H1 (cell line): ENCODE results near the gene SMTNL2. TPM values are rescaled to one million over a fixed set of nuclear protein-coding genes. Genes with fewer than 3 reads are reported as not detected.
A peak's percentile ranks its signal among the peaks of the same experiment; 100 is the strongest.

Source experiments
- CTCF ChIA-PET: fragments of 300-600 bp; sonication (Branson Sonifier 250); formaldehyde crosslinking; loops from one replicate; lab custom pipeline; 2021; ENCODE audit not compliant: partially characterized antibody; lab: Charles Lee
- POLR2A ChIA-PET: fragments of 300-600 bp; sonication (Branson Sonifier 250); formaldehyde crosslinking; loops from one replicate; lab custom pipeline; 2021; ENCODE audit warnings: inconsistent platforms; ENCODE audit not compliant: partially characterized antibody; lab: Charles Lee
- DNase-seq, 2 experiments: peaks; one replicate each; pipeline versions ENCODE4 v3.0.0 to v3.0.0-alpha.2; 2010 to 2022; ENCODE audit warnings: low spot score in 2 of 2, low read depth in 1 of 2, mixed read lengths in 1 of 2
- FAIRE-seq: peaks from 2 replicates; lab custom pipeline; 2011; peaks lifted over from hg19 to GRCh38; lab: Jason Lieb, UNC
- H2AFZ ChIP-seq: 2 replicates; pipeline ENCODE4 v1.8.1; 2012; ENCODE audit warnings: low read length, inconsistent platforms
- H2AK5ac ChIP-seq: 2 replicates; pipeline ENCODE4 v1.6.1; 2013; ENCODE audit warnings: low read depth, low read length
- H2BK120ac ChIP-seq: replicated peaks from 2 replicates; pipeline ENCODE3; 2013; ENCODE audit warnings: low read depth, low read length, inconsistent platforms
- H2BK12ac ChIP-seq: 2 replicates; pipeline ENCODE4 v1.6.1; 2013; ENCODE audit warnings: low read depth, low read length
- H2BK15ac ChIP-seq: 2 replicates; pipeline ENCODE4 v1.6.1; 2013; ENCODE audit warnings: low read length
- H2BK20ac ChIP-seq: 2 replicates; pipeline ENCODE4 v1.6.1; 2013; ENCODE audit warnings: low read length
- H2BK5ac ChIP-seq: 2 replicates; pipeline ENCODE4 v1.6.1; 2013; ENCODE audit warnings: low read depth, low read length
- H3K14ac ChIP-seq: 2 replicates; pipeline ENCODE4 v1.6.1; 2013; ENCODE audit warnings: inconsistent platforms; ENCODE audit not compliant: insufficient read length
- H3K18ac ChIP-seq: 2 replicates; pipeline ENCODE4 v1.6.1; 2013; ENCODE audit warnings: low read length; ENCODE audit errors: extremely low read depth
- H3K23ac ChIP-seq: 2 replicates; pipeline ENCODE4 v1.6.1; 2013; ENCODE audit warnings: inconsistent platforms; ENCODE audit not compliant: insufficient read length
- H3K23me2 ChIP-seq: 2 replicates; pipeline ENCODE4 v1.6.1; 2013; ENCODE audit warnings: low read depth, low read length
- H3K27ac ChIP-seq: 2 replicates; pipeline ENCODE4 v1.6.1; 2011; ENCODE audit warnings: low read depth, low read length, inconsistent platforms
- H3K27me3 ChIP-seq, 4 experiments: replicated peaks in 1 of 4; 1 replicate in 1 of 4; 2 replicates in 3 of 4; pipeline versions ENCODE4 v1.6.1 to v1.8.1; 2011 to 2013; ENCODE audit warnings: low read length in 3 of 4, mild to moderate bottlenecking in 3 of 4, inconsistent platforms in 2 of 4, mixed read lengths in 2 of 4, moderate library complexity in 1 of 4; ENCODE audit not compliant: control insufficient read depth in 3 of 4, insufficient read depth in 3 of 4; ENCODE audit errors: extremely low read depth in 1 of 4
- H3K36me3 ChIP-seq, 4 experiments: 2 replicates each; pipeline versions ENCODE4 v1.6.1 to v1.8.1; 2011 to 2013; ENCODE audit warnings: mild to moderate bottlenecking in 4 of 4, low read length in 3 of 4, moderate library complexity in 2 of 4, control low read depth in 1 of 4, inconsistent platforms in 1 of 4; ENCODE audit not compliant: insufficient read depth in 4 of 4, control insufficient read depth in 2 of 4
- H3K4ac ChIP-seq: replicated peaks from 2 replicates; pipeline ENCODE3; 2013; ENCODE audit warnings: low read length, low read depth, mixed read lengths, inconsistent platforms; ENCODE audit not compliant: insufficient read length
- H3K4me1 ChIP-seq, 4 experiments: replicated peaks in 1 of 4; 1 replicate in 1 of 4; 2 replicates in 3 of 4; pipeline versions ENCODE4 v1.6.1 to v1.8.1; 2011 to 2013; ENCODE audit warnings: low read length in 3 of 4, inconsistent platforms in 2 of 4, mixed read lengths in 1 of 4; ENCODE audit not compliant: insufficient read depth in 4 of 4, control insufficient read depth in 3 of 4
- H3K4me2 ChIP-seq, 2 experiments: 2 replicates each; pipeline versions ENCODE4 v1.6.1 to v1.8.1; 2011 to 2013; ENCODE audit warnings: low read depth in 2 of 2, low read length in 2 of 2, control low read depth in 1 of 2, inconsistent platforms in 1 of 2, mild to moderate bottlenecking in 1 of 2; ENCODE audit not compliant: insufficient read depth in 1 of 2
- H3K4me3 ChIP-seq, 4 experiments: fragments of 200-600, 300-600 bp in 1 of 4; sonication (generic), shearing (Covaris generic), sonication (Bioruptor Twin) in 1 of 4; 2 replicates each; pipeline versions ENCODE4 v1.5.1 to v1.8.1; 2011 to 2016; ENCODE audit warnings: low read length in 4 of 4, low read depth in 3 of 4, control low read depth in 2 of 4, inconsistent platforms in 2 of 4, mild to moderate bottlenecking in 2 of 4, mixed read lengths in 1 of 4, moderate library complexity in 1 of 4; ENCODE audit not compliant: insufficient read depth in 2 of 4; ENCODE audit errors: extremely low read depth in 1 of 4
- H3K56ac ChIP-seq: replicated peaks from 2 replicates; pipeline ENCODE3; 2013; ENCODE audit warnings: low read depth, mild to moderate bottlenecking, mixed read lengths, low read length, inconsistent platforms; ENCODE audit not compliant: insufficient read length
- H3K79me1 ChIP-seq: 2 replicates; pipeline ENCODE4 v1.6.1; 2013; ENCODE audit warnings: low read depth, low read length, control low read depth
- H3K79me2 ChIP-seq, 2 experiments: 2 replicates each; pipeline versions ENCODE4 v1.6.1 to v1.8.1; 2012 to 2013; ENCODE audit warnings: low read length in 2 of 2, mild to moderate bottlenecking in 2 of 2, inconsistent platforms in 1 of 2; ENCODE audit not compliant: insufficient read depth in 2 of 2, control insufficient read depth in 1 of 2
- H3K9ac ChIP-seq, 4 experiments: replicated peaks in 1 of 4; 1 replicate in 1 of 4; 2 replicates in 3 of 4; pipeline versions ENCODE4 v1.6.1 to v1.8.1; 2011 to 2013; ENCODE audit warnings: low read depth in 3 of 4, low read length in 3 of 4, control low read depth in 2 of 4, mild to moderate bottlenecking in 2 of 4, moderate library complexity in 2 of 4, inconsistent platforms in 1 of 4; ENCODE audit errors: extremely low read depth in 1 of 4
- H3K9me3 ChIP-seq, 2 experiments: 2 replicates each; pipeline versions ENCODE4 v1.6.1 to v1.8.1; 2012 to 2013; ENCODE audit warnings: mild to moderate bottlenecking in 2 of 2, moderate library complexity in 2 of 2, control low read depth in 1 of 2, inconsistent platforms in 1 of 2, low read depth in 1 of 2, low read length in 1 of 2, mixed read lengths in 1 of 2; ENCODE audit not compliant: insufficient read depth in 2 of 2
- H4K20me1 ChIP-seq, 2 experiments: replicated peaks in 1 of 2; 2 replicates each; pipeline versions ENCODE3 to v1.8.1; 2011 to 2013; ENCODE audit warnings: inconsistent platforms in 2 of 2, low read length in 2 of 2, mild to moderate bottlenecking in 1 of 2; ENCODE audit not compliant: insufficient read depth in 2 of 2, control insufficient read depth in 1 of 2
- H4K5ac ChIP-seq: 2 replicates; pipeline ENCODE4 v1.6.1; 2013; ENCODE audit warnings: low read length, low read depth, mixed read lengths, inconsistent platforms; ENCODE audit not compliant: insufficient read length
- H4K8ac ChIP-seq: 2 replicates; pipeline ENCODE4 v1.8.0; 2013; ENCODE audit warnings: mild to moderate bottlenecking, moderate library complexity, low read length, inconsistent platforms; ENCODE audit not compliant: insufficient read depth; ENCODE audit errors: extremely low read depth
- H4K91ac ChIP-seq: replicated peaks from 2 replicates; pipeline ENCODE3; 2013; ENCODE audit warnings: low read length, mixed read lengths, inconsistent platforms; ENCODE audit not compliant: insufficient read length
- CTBP2 ChIP-seq: IDR thresholded peaks from 2 replicates; pipeline ENCODE4 v1.7.0; 2011; ENCODE audit warnings: borderline replicate concordance, mild to moderate bottlenecking, moderate library complexity, mixed read lengths, low read length; ENCODE audit not compliant: insufficient read depth, insufficient read length
- NRF1 ChIP-seq: IDR thresholded peaks from 2 replicates; pipeline ENCODE4 v1.6.1; 2011; ENCODE audit warnings: mild to moderate bottlenecking, low read depth, low read length, improper control_type of control experiment
- RBBP5 ChIP-seq: IDR thresholded peaks from 2 replicates; pipeline ENCODE4 v1.7.1; 2012; ENCODE audit warnings: low read depth, mild to moderate bottlenecking, inconsistent platforms, low read length, moderate library complexity, borderline replicate concordance
- SAP30 ChIP-seq: fragments of 300-600 bp; sonication (generic); IDR thresholded peaks from 2 replicates; pipeline ENCODE4 v1.7.1; 2012; ENCODE audit warnings: low read length, moderate library complexity, mild to moderate bottlenecking, inconsistent platforms; ENCODE audit not compliant: insufficient read depth, insufficient replicate concordance
- SIX5 ChIP-seq: IDR thresholded peaks from 2 replicates; pipeline ENCODE4 v1.6.1; 2011; ENCODE audit warnings: mild to moderate bottlenecking, low read depth, low read length
- WGBS, 2 experiments: shearing (Covaris generic) in 1 of 2; methylation state at CpG; one replicate each; pipeline versions ENCODE4 v1.1.6 to v1.1.7; 2013 to 2015; ENCODE audit warnings: low lambda C conversion rate in 2 of 2, mixed read lengths in 2 of 2, inconsistent platforms in 1 of 2, low coverage in 1 of 2, missing lambda C conversion rate in 1 of 2; ENCODE audit not compliant: insufficient replicate concordance in 2 of 2, insufficient coverage in 1 of 2, insufficient read length in 1 of 2; ENCODE audit errors: extremely low coverage in 1 of 2, missing lambda C conversion rate in 1 of 2; 5-methylcytosine and 5-hydroxymethylcytosine counted together
- polyA plus RNA-seq, 7 experiments: library from polyadenylated mRNA; depleted of rRNA in 3 of 7; stranded (reverse) in 5 of 7; unstranded in 2 of 7; fragments of >200 nt in 5 of 7; fragments of 200-250 nt in 2 of 7; gene quantifications; 1 replicate in 5 of 7; 2 replicates in 1 of 7; 4 replicates in 1 of 7; pipeline versions ENCODE4 v1.2.1 to v1.2.3, GENCODE V29; 2011 to 2013; ENCODE audit warnings: missing spikeins in 2 of 7, mixed read lengths in 2 of 7
- total RNA-seq: library from RNA; stranded (reverse); fragmentation: NEBNext Ultra II Directional; extraction: Animal tissue kit (Norgen Biotek cat#: 25700); gene quantifications from 2 replicates; pipeline ENCODE4 v1.2.1, GENCODE V29; 2021

The SMTNL2 gene
- total and polyA plus RNA-seq, 2 of the 8 experiments (the other 6 are each of a cell fraction or from before 2014, with no cell fraction given) = 3.6 to 4.5 TPM

GRCh38 chr17:4586043-4586442 lies 1.7 kb downstream of the SMTNL2 start:
- Histone ChIP-seq H2BK20ac (no peak overlapping the region), H3K4me3 (no peak overlapping the region), H3K9ac (no peak overlapping the region), H2AFZ (no peak overlapping the region), H3K4me1 (peaks cover 0 to 22% (median 13%) of the 10 kb centered on the region in 4 experiments; a peak in 6 of 7 replicates)
- TF ChIP-seq RBBP5 (no peak), SIX5 (no peak), CTBP2 (no peak), SAP30 (no peak), NRF1 (no peak)
- TF ChIP-seq, all 59 proteins: peak for 0
- no peak overlapping the region for H4K8ac ChIP-seq
- H4K91ac ChIP-seq = no peak overlapping the region
- H3K56ac ChIP-seq = no peak overlapping the region
- ChIA-PET POLR2A (interaction anchor here (0.7 to 1.6 kb wide), 5 partner anchors 10 to 339 kb away, joined by 3 to 6 read pairs (median 5); no protein-coding TSS in a partner anchor), CTCF (interaction anchor here (0.7 to 4.2 kb wide), 6 partner anchors 9 to 637 kb away, joined by 3 to 39 read pairs (median 4); no protein-coding TSS in a partner anchor)
- no peak overlapping the region for H2BK5ac ChIP-seq
- H2BK120ac ChIP-seq = no peak overlapping the region
- no peaks in the 10 kb centered on the region for H3K79me1 ChIP-seq
- no peak overlapping the region for H3K18ac ChIP-seq
- H2BK12ac ChIP-seq = no peak overlapping the region
- DNase-seq = no peak
- no peak for FAIRE-seq
- H3K4ac ChIP-seq = no peak overlapping the region
- H4K5ac ChIP-seq = no peak overlapping the region
- peaks cover 8 to 45% (median 38%) of the 10 kb centered on the region in 4 experiments for H3K27me3 ChIP-seq
- 0 out of 2 replicates have a peak overlapping the region, but pooled peaks have one; percentile 13 for H2AK5ac ChIP-seq
- peak overlapping the region in 1 of 2 experiments; percentile 88; a peak in 1 of 4 replicates for H3K4me2 ChIP-seq
- peaks cover 0 to 1% of the 10 kb centered on the region in 2 experiments for H4K20me1 ChIP-seq
- no peaks in the 10 kb centered on the region for H3K9me3 ChIP-seq
- H3K36me3 ChIP-seq = no peaks in the 10 kb centered on the region
- H3K79me2 ChIP-seq = no peaks in the 10 kb centered on the region
- no peak overlapping the region for H3K14ac ChIP-seq
- no peak overlapping the region for H3K23ac ChIP-seq
- H3K23me2 ChIP-seq = peaks cover 10% of the 10 kb centered on the region; the same call in 1 of the 2 replicates
- H2BK15ac ChIP-seq = no peak overlapping the region; the same call in 1 of the 2 replicates
- WGBS, 2 experiments = 81% methylated on average over 9 of the region's 9 CpGs; no CpG with 5 or more reads in 1 of the 2 experiments
- no peak overlapping the region for H3K27ac ChIP-seq
